A549 (cell line): Measurements from ENCODE around the gene PLS3. TPM values are rescaled to one million over a fixed set of nuclear protein-coding genes. Genes with fewer than 3 reads are reported as not detected.
A peak's percentile ranks its signal among the peaks of the same experiment; 100 is the strongest.

Source experiments
- ATAC-seq, 2 experiments: fragments of 200-7000 bp in 1 of 2; fragments of >200 bp in 1 of 2; cut with Nextera tagmentation in 1 of 2; cut with Tn5 transposase in 1 of 2; 3 replicates each; pipeline versions ENCODE4 v1.8.0 to v1.9.1; 2018 to 2020; ENCODE audit warnings: mild to moderate bottlenecking in 1 of 2, moderate library complexity in 1 of 2
- CTCF ChIA-PET: fragments of 300-600 bp; sonication (Branson Sonifier 250); formaldehyde crosslinking; extraction: SDS; loops from one replicate; lab custom pipeline; 2021; ENCODE audit warnings: antibody characterized with exemption, inconsistent platforms; lab: Yijun Ruan, JAX
- POLR2A ChIA-PET: fragments of 350-600 bp; formaldehyde crosslinking; extraction: SDS; loops from one replicate; lab custom pipeline; 2021; ENCODE audit warnings: antibody characterized with exemption, inconsistent platforms; lab: Yijun Ruan, JAX
- DNase-seq, 2 experiments: peaks; one replicate each; pipeline versions ENCODE4 v3.0.0 to v3.0.0-alpha.2; 2011 to 2016; ENCODE audit warnings: low read depth in 1 of 2, low spot score in 1 of 2
- FAIRE-seq: peaks from 2 replicates; lab custom pipeline; 2011; peaks lifted over from hg19 to GRCh38; lab: Jason Lieb, UNC
- H3K27ac ChIP-seq, 2 experiments: fragments of >200 bp; sonication (Bioruptor Twin); formaldehyde crosslinking; 3 replicates each; pipeline ENCODE4 v1.5.1; 2016 to 2017
- H3K4me1 ChIP-seq: fragments of >200 bp; sonication (Bioruptor Twin); formaldehyde crosslinking; 3 replicates; pipeline ENCODE4 v1.6.1; 2016
- H3K4me2 ChIP-seq: fragments of >200 bp; sonication (Bioruptor Twin); formaldehyde crosslinking; 3 replicates; pipeline ENCODE4 v1.6.1; 2016
- H3K4me3 ChIP-seq: fragments of >200 bp; sonication (Bioruptor Twin); formaldehyde crosslinking; 3 replicates; pipeline ENCODE4 v1.5.1; 2016
- H3K9me3 ChIP-seq: fragments of >200 bp; sonication (Bioruptor Twin); formaldehyde crosslinking; 3 replicates; pipeline ENCODE4 v1.6.1; 2016
- ATOH8 ChIP-seq: fragments of 250-450 bp; sonication (Bioruptor Pico); IDR thresholded peaks from 2 replicates; pipeline ENCODE4 v1.5.0; 2020; ENCODE audit warnings: low read depth, mild to moderate bottlenecking, moderate library complexity
- CBX2 ChIP-seq: fragments of 200-600 bp; sonication (generic); IDR thresholded peaks from 2 replicates; pipeline ENCODE4 v1.6.1; 2016; ENCODE audit warnings: low read depth, mild to moderate bottlenecking, borderline replicate concordance
- CHD4 ChIP-seq: fragments of 200-600 bp; sonication (generic); IDR thresholded peaks from 2 replicates; pipeline ENCODE4 v1.6.1; 2016; ENCODE audit warnings: antibody characterized with exemption, mild to moderate bottlenecking, borderline replicate concordance
- CTCF ChIP-seq: fragments of >200 bp; sonication (Bioruptor Twin); formaldehyde crosslinking; IDR thresholded peaks from 3 replicates; pipeline ENCODE4 v1.5.1; 2016
- EHF ChIP-seq: fragments of 250-450 bp; sonication (Bioruptor Pico); IDR thresholded peaks from 2 replicates; pipeline ENCODE4 v1.5.0; 2020; ENCODE audit warnings: mild to moderate bottlenecking
- EP300 ChIP-seq, 2 experiments: fragments of >200 bp; sonication (Bioruptor Twin); formaldehyde crosslinking; IDR thresholded peaks; 2 replicates in 1 of 2; 3 replicates in 1 of 2; pipeline ENCODE4 v1.6.1; 2016 to 2017
- FOSB ChIP-seq: fragments of 250-450 bp; sonication (Bioruptor Pico); IDR thresholded peaks from 2 replicates; pipeline ENCODE4 v1.5.0; 2020; ENCODE audit warnings: mild to moderate bottlenecking, moderate library complexity
- FOSL2 ChIP-seq, 2 experiments: fragments of 450-650 bp in 1 of 2; fragments of >200 bp in 1 of 2; sonication (Bioruptor Twin) in 1 of 2; formaldehyde crosslinking; IDR thresholded peaks; 2 replicates each; pipeline versions ENCODE4 v1.5.0 to v1.6.1; 2016 to 2020; ENCODE audit warnings: mild to moderate bottlenecking in 1 of 2, moderate library complexity in 1 of 2
- FOXS1 ChIP-seq: fragments of 250-450 bp; sonication (Bioruptor Pico); IDR thresholded peaks from 2 replicates; pipeline ENCODE4 v1.5.0; 2020; ENCODE audit warnings: mild to moderate bottlenecking, moderate library complexity
- HDAC2 ChIP-seq: fragments of 200-600 bp; sonication (generic); IDR thresholded peaks from 2 replicates; pipeline ENCODE4 v1.6.1; 2016
- HES2 ChIP-seq: fragments of >200 bp; sonication (Bioruptor Twin); formaldehyde crosslinking; IDR thresholded peaks from 2 replicates; pipeline ENCODE4 v1.6.1; 2016
- HEYL ChIP-seq: fragments of 250-450 bp; sonication (Bioruptor Pico); IDR thresholded peaks from 2 replicates; pipeline ENCODE4 v1.8.0; 2021; ENCODE audit warnings: mild to moderate bottlenecking, moderate library complexity
- HOXB13 ChIP-seq: fragments of 250-450 bp; sonication (Bioruptor Pico); IDR thresholded peaks from 2 replicates; pipeline ENCODE4 v1.5.0; 2020; ENCODE audit warnings: low read depth, mild to moderate bottlenecking, moderate library complexity
- HOXB5 ChIP-seq: fragments of 250-450 bp; sonication (Bioruptor Pico); IDR thresholded peaks from 2 replicates; pipeline ENCODE4 v1.5.0; 2020; ENCODE audit warnings: mild to moderate bottlenecking, moderate library complexity
- JUN ChIP-seq, 2 experiments: fragments of >200 bp; sonication (Bioruptor Twin); formaldehyde crosslinking; IDR thresholded peaks; 2 replicates in 1 of 2; 3 replicates in 1 of 2; pipeline ENCODE4 v1.6.1; 2016 to 2017
- KDM1A ChIP-seq: fragments of 200-600 bp; sonication (generic); IDR thresholded peaks from 2 replicates; pipeline ENCODE4 v1.6.1; 2016; ENCODE audit warnings: low read depth, mild to moderate bottlenecking
- MAFK ChIP-seq: fragments of 450-650 bp; IDR thresholded peaks from 2 replicates; pipeline ENCODE4 v1.6.1; 2014; ENCODE audit not compliant: partially characterized antibody
- NPAS2 ChIP-seq: fragments of 250-450 bp; sonication (Bioruptor Pico); IDR thresholded peaks from 2 replicates; pipeline ENCODE4 v1.8.0; 2022; ENCODE audit warnings: mild to moderate bottlenecking, moderate library complexity, borderline replicate concordance
- POLR2A ChIP-seq: IDR thresholded peaks from 2 replicates; pipeline ENCODE4 v1.6.1; 2012; ENCODE audit warnings: mild to moderate bottlenecking, low read length
- RAD21 ChIP-seq, 2 experiments: fragments of >200 bp in 1 of 2; sonication (Bioruptor Twin) in 1 of 2; formaldehyde crosslinking in 1 of 2; IDR thresholded peaks in 1 of 2; conservative IDR thresholded peaks in 1 of 2; 2 replicates in 1 of 2; 3 replicates in 1 of 2; pipeline ENCODE4 v1.6.1; 2012 to 2018; ENCODE audit warnings: inconsistent platforms in 1 of 2
- RARB ChIP-seq: fragments of 250-450 bp; sonication (Bioruptor Pico); IDR thresholded peaks from 2 replicates; pipeline ENCODE4 v1.8.0; 2021; ENCODE audit warnings: mild to moderate bottlenecking, moderate library complexity
- RFX5 ChIP-seq: fragments of 450-650 bp; IDR thresholded peaks from 2 replicates; pipeline ENCODE4 v1.7.1; 2014; ENCODE audit warnings: antibody characterized with exemption, mild to moderate bottlenecking, moderate library complexity
- RNF2 ChIP-seq: fragments of 200-600 bp; sonication (generic); IDR thresholded peaks from 2 replicates; pipeline ENCODE4 v1.6.1; 2016; ENCODE audit warnings: low read depth, mild to moderate bottlenecking, antibody characterized with exemption, moderate library complexity, borderline replicate concordance
- SMC3 ChIP-seq: fragments of >200 bp; sonication (Bioruptor Twin); formaldehyde crosslinking; IDR thresholded peaks from 3 replicates; pipeline ENCODE4 v1.6.1; 2018; ENCODE audit warnings: inconsistent platforms
- TP53 ChIP-seq: fragments of 250-450 bp; sonication (Bioruptor Pico); IDR thresholded peaks from 2 replicates; pipeline ENCODE4 v1.5.0; 2021; ENCODE audit warnings: mild to moderate bottlenecking, moderate library complexity
- ZC3H11A ChIP-seq: fragments of 450-650 bp; IDR thresholded peaks from 2 replicates; pipeline ENCODE4 v1.6.1; 2014; ENCODE audit warnings: antibody characterized with exemption, mild to moderate bottlenecking
- ZFP36 ChIP-seq: fragments of 450-650 bp; IDR thresholded peaks from 2 replicates; pipeline ENCODE4 v1.6.1; 2014; ENCODE audit warnings: borderline replicate concordance; ENCODE audit not compliant: partially characterized antibody
- ZNF302 ChIP-seq: fragments of 250-450 bp; sonication (Bioruptor Pico); IDR thresholded peaks from 2 replicates; pipeline ENCODE4 v1.9.0; 2021; ENCODE audit warnings: inconsistent platforms, mild to moderate bottlenecking, moderate library complexity
- ZSCAN20 ChIP-seq: fragments of 250-450 bp; sonication (Bioruptor Pico); IDR thresholded peaks from 2 replicates; pipeline ENCODE4 v1.8.0; 2022; ENCODE audit warnings: mild to moderate bottlenecking, moderate library complexity
- WGBS: methylation state at CpG from one replicate; pipeline ENCODE4 v1.1.6; 2017; ENCODE audit errors: missing lambda C conversion rate; 5-methylcytosine and 5-hydroxymethylcytosine counted together
- polyA plus RNA-seq, 4 experiments: library from polyadenylated mRNA; depleted of rRNA in 3 of 4; stranded (reverse); fragments of >200 nt; fragmentation: RNase III in 1 of 4; extraction: RNeasy Plus Mini Kit Qiagen cat#74134 plus additional on column Dnase treatment in 1 of 4; gene quantifications; 2 replicates in 3 of 4; 3 replicates in 1 of 4; pipeline ENCODE4 v1.2.3, GENCODE V29; 2011 to 2017
- TF ChIP-seq, protein P1 (sequence below): IDR thresholded peaks from 2 replicates; pipeline ENCODE4 v1.6.1; 2012
- TF ChIP-seq, protein P2 (sequence below): IDR thresholded peaks from 2 replicates; pipeline ENCODE4 v1.6.1; 2012

Gene PLS3
- polyA plus RNA-seq, 2 of the 4 experiments (the other 2 are of a cell fraction), result 303 to 437 TPM

DNA sequence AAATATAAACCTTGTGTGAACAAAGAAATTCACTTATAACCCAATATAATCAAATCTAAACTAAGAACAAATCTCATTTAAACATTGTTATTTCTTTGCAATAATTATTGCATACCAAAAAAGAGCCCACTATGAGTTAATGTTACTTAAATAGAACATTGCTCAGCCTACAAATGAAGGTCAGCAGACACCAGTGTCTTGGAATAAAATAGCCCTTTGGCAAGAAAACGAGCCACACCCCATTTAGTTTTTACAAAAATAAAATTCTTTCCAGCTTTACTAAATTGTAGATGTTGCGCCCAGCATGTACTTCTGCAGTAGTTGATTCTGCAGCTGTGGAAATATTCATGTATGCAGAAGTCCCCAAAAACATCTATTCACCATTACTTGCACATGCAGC is 12.2 kb downstream of the PLS3 start:
- no peak for DNase-seq
- CTCF ChIA-PET, result no interaction called here
- no peak for TF ChIP-seq SMC3
- no peak for TF ChIP-seq ZFP36
- TF ChIP-seq POLR2A, result no peak
- TF ChIP-seq, protein P1, sequence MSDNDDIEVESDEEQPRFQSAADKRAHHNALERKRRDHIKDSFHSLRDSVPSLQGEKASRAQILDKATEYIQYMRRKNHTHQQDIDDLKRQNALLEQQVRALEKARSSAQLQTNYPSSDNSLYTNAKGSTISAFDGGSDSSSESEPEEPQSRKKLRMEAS, result no peak
- no peak for TF ChIP-seq HDAC2
- TF ChIP-seq FOXS1 (CRISPR knock-in tag), result no peak
- TF ChIP-seq ZSCAN20 (CRISPR knock-in tag), result no peak
- no peak for TF ChIP-seq KDM1A
- TF ChIP-seq RARB, result no peak
- TF ChIP-seq RFX5, result no peak
- TF ChIP-seq ZNF302 (CRISPR knock-in tag), result no peak
- no peak for TF ChIP-seq HES2
- TF ChIP-seq TP53 (CRISPR knock-in tag), result no peak
- TF ChIP-seq CBX2, result no peak
- TF ChIP-seq CHD4, result no peak
- no peak for TF ChIP-seq ATOH8 (CRISPR knock-in tag)
- no peak for TF ChIP-seq RNF2
- TF ChIP-seq FOSB, result no peak
- TF ChIP-seq NPAS2 (CRISPR knock-in tag), result no peak
- no peak for ATAC-seq
- H3K4me1 ChIP-seq, result peaks cover 27% of the 10 kb centered on the region
- no peak overlapping the region for H3K4me2 ChIP-seq
- no peaks in the 10 kb centered on the region for H3K9me3 ChIP-seq
- no peak overlapping the region for H3K4me3 ChIP-seq
- POLR2A ChIA-PET, result no interaction called here
- no peak for FAIRE-seq
- H3K27ac ChIP-seq, result no peak overlapping the region
- 89% methylated on average over 2 of the region's 2 CpGs for WGBS

DNA sequence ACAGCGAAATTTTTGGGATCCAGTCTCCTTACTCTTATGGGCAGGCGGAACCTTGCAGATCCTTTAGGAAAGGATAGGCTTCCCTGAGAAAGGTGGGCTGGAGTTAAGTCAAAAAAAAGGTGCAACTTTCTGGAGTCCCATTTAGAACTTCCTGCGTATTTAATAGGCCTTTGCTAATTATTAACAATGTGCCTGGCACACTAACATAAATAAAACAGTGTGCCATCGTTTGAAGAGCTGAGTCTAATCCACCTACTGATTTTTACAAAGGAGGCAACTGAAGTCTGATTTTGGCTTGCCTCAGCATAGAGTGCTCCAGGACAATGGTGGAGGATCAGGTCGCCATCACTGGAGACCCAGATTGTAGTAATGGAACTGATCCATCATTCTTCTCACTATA is 15.7 kb downstream of the PLS3 start:
- FAIRE-seq, result no peak
- ATAC-seq, result 0 out of 6 replicates have a peak, but pooled peaks of 1 of the 2 experiments have one; percentile 30
- POLR2A ChIA-PET, result no interaction called here
- H3K4me3 ChIP-seq, result no peak overlapping the region
- 65% methylated on average over 5 of the region's 5 CpGs for WGBS
- peaks cover 29% of the 10 kb centered on the region for H3K4me1 ChIP-seq
- H3K9me3 ChIP-seq, result no peaks in the 10 kb centered on the region
- no peak for DNase-seq
- H3K27ac ChIP-seq, result 0 out of 6 replicates have a peak overlapping the region, but pooled peaks of 1 of the 2 experiments have one; percentile 2
- TF ChIP-seq HOXB13 (CRISPR knock-in tag), result no peak
- no peak for TF ChIP-seq FOSL2 (IDR thresholded peaks at IDR 0.05)
- TF ChIP-seq FOSL2 (CRISPR knock-in tag; IDR thresholded peaks at IDR 0.05), result no peak
- TF ChIP-seq HOXB5 (CRISPR knock-in tag), result no peak
- no peak for TF ChIP-seq ZFP36
- TF ChIP-seq RARB, result no peak
- no peak for TF ChIP-seq HES2
- no peak for TF ChIP-seq CBX2
- TF ChIP-seq HEYL (CRISPR knock-in tag), result no peak
- no peak for TF ChIP-seq EP300 (IDR thresholded peaks at IDR 0.05)
- TF ChIP-seq, protein P2, sequence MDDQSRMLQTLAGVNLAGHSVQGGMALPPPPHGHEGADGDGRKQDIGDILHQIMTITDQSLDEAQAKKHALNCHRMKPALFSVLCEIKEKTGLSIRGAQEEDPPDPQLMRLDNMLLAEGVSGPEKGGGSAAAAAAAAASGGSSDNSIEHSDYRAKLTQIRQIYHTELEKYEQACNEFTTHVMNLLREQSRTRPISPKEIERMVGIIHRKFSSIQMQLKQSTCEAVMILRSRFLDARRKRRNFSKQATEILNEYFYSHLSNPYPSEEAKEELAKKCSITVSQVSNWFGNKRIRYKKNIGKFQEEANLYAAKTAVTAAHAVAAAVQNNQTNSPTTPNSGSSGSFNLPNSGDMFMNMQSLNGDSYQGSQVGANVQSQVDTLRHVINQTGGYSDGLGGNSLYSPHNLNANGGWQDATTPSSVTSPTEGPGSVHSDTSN, result no peak
- no peak for TF ChIP-seq KDM1A
- no peak for TF ChIP-seq CTCF
- no peak for TF ChIP-seq JUN (IDR thresholded peaks at IDR 0.05)
- no peak for TF ChIP-seq NPAS2 (CRISPR knock-in tag)
- TF ChIP-seq MAFK, result no peak
- no peak for TF ChIP-seq RAD21 (conservative IDR thresholded peaks at IDR 0.05 in 1 of 2, IDR thresholded peaks at IDR 0.05 in 1 of 2)
- no peak for TF ChIP-seq ZC3H11A
- no peak for TF ChIP-seq SMC3
- TF ChIP-seq EHF, result no peak
- TF ChIP-seq, protein P1, result no peak
- CTCF ChIA-PET, result no interaction called here
- H3K4me2 ChIP-seq, result 0 out of 3 replicates have a peak overlapping the region, but pooled peaks have one; percentile 32
